Fibroblast of lung (primary cell): Measurements from ENCODE around the gene ASIC1. TPM values are rescaled to one million over a fixed set of nuclear protein-coding genes. Genes with fewer than 3 reads are reported as not detected.

Experiments
- DNase-seq, 2 donors: peaks; one replicate each; pipeline versions ENCODE4 v3.0.0 to v3.0.0-alpha.2; 2010; ENCODE audit warnings: low read depth in 2 of 2
- H2AFZ ChIP-seq: 2 replicates; pipeline ENCODE4 v1.5.1; 2012; ENCODE audit warnings: low read length, control low read depth, inconsistent platforms
- H3K27ac ChIP-seq: 2 replicates; pipeline ENCODE4 v1.5.1; 2011; ENCODE audit warnings: low read length, control low read depth; ENCODE audit not compliant: insufficient read depth
- H3K27me3 ChIP-seq: 2 replicates; pipeline ENCODE4 v1.5.1; 2011; ENCODE audit warnings: mild to moderate bottlenecking, low read length; ENCODE audit not compliant: control insufficient read depth, insufficient read depth
- H3K36me3 ChIP-seq: 2 replicates; pipeline ENCODE4 v1.5.1; 2011; ENCODE audit warnings: low read length; ENCODE audit not compliant: control insufficient read depth, insufficient read depth
- H3K4me1 ChIP-seq: 2 replicates; pipeline ENCODE4 v1.5.1; 2011; ENCODE audit warnings: low read length; ENCODE audit not compliant: control insufficient read depth, insufficient read depth; ENCODE audit errors: extremely low read depth
- H3K4me2 ChIP-seq: 2 replicates; pipeline ENCODE4 v1.5.1; 2011; ENCODE audit warnings: low read length, control low read depth; ENCODE audit not compliant: insufficient read depth; ENCODE audit errors: extremely low read depth
- H3K4me3 ChIP-seq, 4 experiments: fragments of 200-600 bp in 1 of 4; sonication (generic) in 1 of 4; replicated peaks in 1 of 4; 2 replicates each; pipeline ENCODE4 v1.5.1; 2011 to 2016; ENCODE audit warnings: low read length in 4 of 4, low read depth in 3 of 4, mild to moderate bottlenecking in 3 of 4, control low read depth in 2 of 4, inconsistent platforms in 1 of 4, mixed read lengths in 1 of 4; ENCODE audit not compliant: insufficient read depth in 1 of 4; ENCODE audit errors: control extremely low read depth in 1 of 4
- H3K79me2 ChIP-seq: 2 replicates; pipeline ENCODE4 v1.5.1; 2012; ENCODE audit warnings: mild to moderate bottlenecking, low read length, inconsistent platforms; ENCODE audit not compliant: control insufficient read depth, insufficient read depth
- H3K9ac ChIP-seq: 2 replicates; pipeline ENCODE4 v1.5.1; 2011; ENCODE audit warnings: mild to moderate bottlenecking, low read length, control low read depth; ENCODE audit not compliant: insufficient read depth
- H3K9me3 ChIP-seq: 2 replicates; pipeline ENCODE4 v1.5.1; 2012; ENCODE audit warnings: low read depth, low read length; ENCODE audit not compliant: control insufficient read depth, insufficient read depth
- H4K20me1 ChIP-seq: 2 replicates; pipeline ENCODE4 v1.5.1; 2011; ENCODE audit warnings: low read length; ENCODE audit not compliant: control insufficient read depth, insufficient read depth; ENCODE audit errors: extremely low read depth
- EZH2 ChIP-seq: IDR thresholded peaks from 2 replicates; pipeline ENCODE4 v1.5.1; 2012; ENCODE audit warnings: low read length, control low read depth, mild to moderate bottlenecking; ENCODE audit errors: missing control alignments
- polyA plus RNA-seq, 2 donors: library from polyadenylated mRNA; depleted of rRNA in 1 of 2; stranded (reverse) in 1 of 2; unstranded in 1 of 2; fragments of >200 nt; gene quantifications; 2 replicates each; pipeline ENCODE4 v1.2.1, GENCODE V29; 2011 to 2012; ENCODE audit warnings: missing spikeins in 1 of 2
- total RNA-seq: library from RNA; depleted of rRNA; stranded (reverse); fragments of >200 nt; gene quantifications from 2 replicates; pipeline ENCODE4 v1.2.1, GENCODE V29; 2014
- TF ChIP-seq, protein P1 (sequence below), 2 donors: IDR thresholded peaks in 1 of 2; conservative IDR thresholded peaks in 1 of 2; 1 replicate in 1 of 2; 2 replicates in 1 of 2; pipeline ENCODE4 v1.5.1; 2011 to 2012; ENCODE audit warnings: low read length in 2 of 2, control low read depth in 1 of 2, inconsistent platforms in 1 of 2, low read depth in 1 of 2, mild to moderate bottlenecking in 1 of 2

Gene ASIC1
- total and polyA plus RNA-seq, 2 donors (not counting 1 experiment from before 2014, with no cell fraction given), result 1.7 to 3.9 TPM

DNA sequence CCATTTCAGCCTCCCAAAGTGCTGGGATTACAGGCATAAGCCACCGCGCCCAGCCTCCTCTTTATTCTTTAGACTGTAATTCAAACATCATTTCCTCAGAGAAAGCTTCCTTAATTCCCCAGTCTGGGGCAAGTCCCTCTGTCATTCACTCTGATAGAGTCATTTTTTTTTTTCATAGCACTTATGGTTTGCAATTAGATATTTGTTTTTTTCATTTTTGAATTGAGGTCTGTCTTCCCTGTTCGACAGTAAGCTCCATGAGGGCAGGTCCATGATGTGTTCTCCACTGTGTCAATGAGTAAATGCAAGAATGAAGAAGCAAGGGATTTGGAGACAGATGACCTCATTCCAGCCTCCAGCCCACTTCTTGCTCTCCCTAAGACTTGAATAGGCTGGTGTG is 12.1 kb downstream of the ASIC1 start:
- Histone ChIP-seq H3K9ac (no peak overlapping the region), H3K4me2 (no peak overlapping the region), H3K36me3 (no peaks in the 10 kb centered on the region), H3K27ac (no peak overlapping the region), H3K4me1 (peaks cover 3% of the 10 kb centered on the region), H3K4me3 (no peak overlapping the region), H3K27me3 (no peaks in the 10 kb centered on the region), H2AFZ (no peak overlapping the region), H3K79me2 (no peaks in the 10 kb centered on the region), H3K9me3 (no peaks in the 10 kb centered on the region), H4K20me1 (no peaks in the 10 kb centered on the region)
- TF ChIP-seq, protein P1, sequence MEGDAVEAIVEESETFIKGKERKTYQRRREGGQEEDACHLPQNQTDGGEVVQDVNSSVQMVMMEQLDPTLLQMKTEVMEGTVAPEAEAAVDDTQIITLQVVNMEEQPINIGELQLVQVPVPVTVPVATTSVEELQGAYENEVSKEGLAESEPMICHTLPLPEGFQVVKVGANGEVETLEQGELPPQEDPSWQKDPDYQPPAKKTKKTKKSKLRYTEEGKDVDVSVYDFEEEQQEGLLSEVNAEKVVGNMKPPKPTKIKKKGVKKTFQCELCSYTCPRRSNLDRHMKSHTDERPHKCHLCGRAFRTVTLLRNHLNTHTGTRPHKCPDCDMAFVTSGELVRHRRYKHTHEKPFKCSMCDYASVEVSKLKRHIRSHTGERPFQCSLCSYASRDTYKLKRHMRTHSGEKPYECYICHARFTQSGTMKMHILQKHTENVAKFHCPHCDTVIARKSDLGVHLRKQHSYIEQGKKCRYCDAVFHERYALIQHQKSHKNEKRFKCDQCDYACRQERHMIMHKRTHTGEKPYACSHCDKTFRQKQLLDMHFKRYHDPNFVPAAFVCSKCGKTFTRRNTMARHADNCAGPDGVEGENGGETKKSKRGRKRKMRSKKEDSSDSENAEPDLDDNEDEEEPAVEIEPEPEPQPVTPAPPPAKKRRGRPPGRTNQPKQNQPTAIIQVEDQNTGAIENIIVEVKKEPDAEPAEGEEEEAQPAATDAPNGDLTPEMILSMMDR (conservative IDR thresholded peaks at IDR 0.05 in 1 of 2, IDR thresholded peaks at IDR 0.05 in 1 of 2; ENCODE audit: low read depth in 1 of 2, low read length in 2 of 2), result no peak
- no peak for TF ChIP-seq EZH2
- no peak for DNase-seq

GRCh38 chr12:50070314-50071060 is 13.1 kb downstream of the ASIC1 start:
- no peak for TF ChIP-seq EZH2
- TF ChIP-seq, protein P1 (conservative IDR thresholded peaks at IDR 0.05 in 1 of 2, IDR thresholded peaks at IDR 0.05 in 1 of 2; ENCODE audit: low read depth in 1 of 2, low read length in 2 of 2), result peak; percentile 96 to 97
- no peak overlapping the region for H3K27ac ChIP-seq
- no peak overlapping the region for H3K4me2 ChIP-seq
- H3K4me3 ChIP-seq, result no peak overlapping the region
- peaks cover 6% of the 10 kb centered on the region for H3K4me1 ChIP-seq
- peak; percentile 68 to 91 for DNase-seq
- no peak overlapping the region for H3K9ac ChIP-seq
- no peaks in the 10 kb centered on the region for H3K79me2 ChIP-seq
- no peaks in the 10 kb centered on the region for H4K20me1 ChIP-seq
- H3K36me3 ChIP-seq, result no peaks in the 10 kb centered on the region
- no peaks in the 10 kb centered on the region for H3K9me3 ChIP-seq
- H2AFZ ChIP-seq, result peak overlapping the region; percentile 79
- no peaks in the 10 kb centered on the region for H3K27me3 ChIP-seq

DNA sequence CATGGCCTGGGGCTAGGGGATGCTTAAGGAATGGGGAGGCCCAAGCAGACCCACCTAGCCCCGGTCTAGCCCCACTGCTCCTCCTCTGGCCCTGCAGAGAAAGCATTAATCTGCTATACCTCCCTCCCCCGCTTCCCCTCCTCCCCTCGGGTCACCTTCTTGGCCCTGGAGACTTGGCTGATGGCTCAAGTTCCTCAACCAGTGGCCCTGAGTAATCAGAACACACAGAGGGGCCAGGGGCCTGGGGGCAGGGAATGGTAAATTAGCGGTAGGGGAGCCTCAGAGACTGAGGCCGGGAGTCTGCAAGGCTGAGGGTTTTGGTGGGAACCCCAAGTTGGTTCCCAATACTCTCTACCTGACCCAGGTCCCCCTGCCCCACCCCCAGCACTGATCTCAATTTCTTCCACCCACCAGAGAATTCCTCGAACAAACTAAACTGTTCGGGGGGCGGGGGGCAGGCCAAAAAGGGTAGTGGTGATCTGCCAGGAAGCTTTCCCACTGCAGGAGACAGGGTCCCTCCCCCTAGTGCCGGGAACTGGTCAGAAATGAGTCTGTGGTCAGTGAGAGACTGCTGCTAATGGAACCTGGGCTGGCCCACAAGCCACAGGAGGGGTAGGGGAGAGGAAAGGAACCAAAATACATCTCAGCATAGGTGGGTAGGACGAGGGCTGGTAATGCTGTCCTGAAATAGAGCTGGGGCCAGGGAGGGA is 15.0 kb downstream of the ASIC1 start:
- Histone ChIP-seq H3K27ac (no peak overlapping the region), H3K79me2 (no peaks in the 10 kb centered on the region), H4K20me1 (no peaks in the 10 kb centered on the region), H3K9me3 (no peaks in the 10 kb centered on the region), H3K4me3 (no peak overlapping the region), H3K4me1 (peaks cover 3% of the 10 kb centered on the region), H3K27me3 (no peaks in the 10 kb centered on the region), H3K4me2 (no peak overlapping the region), H3K9ac (no peak overlapping the region), H3K36me3 (no peaks in the 10 kb centered on the region), H2AFZ (no peak overlapping the region)
- TF ChIP-seq EZH2, result no peak
- TF ChIP-seq, protein P1 (conservative IDR thresholded peaks at IDR 0.05 in 1 of 2, IDR thresholded peaks at IDR 0.05 in 1 of 2; ENCODE audit: low read depth in 1 of 2, low read length in 2 of 2), result no peak
- no peak for DNase-seq
